GM12878 (cell line): ENCODE results near the gene MYT1. TPM values are rescaled to one million over a fixed set of nuclear protein-coding genes. Genes with fewer than 3 reads are reported as not detected.

Source experiments
- ATAC-seq: fragments of 200-7000 bp; cut with Tn5 transposase; 3 replicates; pipeline ENCODE4 v1.9.1; 2020; ENCODE audit warnings: mild to moderate bottlenecking, moderate library complexity
- BruUV-seq: library from RNA; stranded (reverse); fragments of 400-500 nt; replicated peaks from 2 replicates; lab custom pipeline; 2021; lab: Mats Ljungman, UMichigan
- CTCF ChIA-PET: fragments of 300-600 bp; sonication (Branson Sonifier 250); formaldehyde crosslinking; extraction: SDS; loops from one replicate; lab custom pipeline; 2021; ENCODE audit warnings: inconsistent platforms; lab: Yijun Ruan, JAX
- POLR2A ChIA-PET: fragments of 350-600 bp; formaldehyde crosslinking; extraction: SDS; loops from one replicate; lab custom pipeline; 2021; ENCODE audit warnings: inconsistent platforms; lab: Charles Lee
- RAD21 ChIA-PET: fragments of 300-600 bp; sonication (Branson Sonifier 250); formaldehyde crosslinking; loops from one replicate; lab custom pipeline; 2023; ENCODE audit warnings: antibody characterized with exemption; ENCODE audit not compliant: unreplicated experiment; lab: Charles Lee
- SMC1A ChIA-PET: fragments of 300-600 bp; sonication (Branson Sonifier 250); formaldehyde crosslinking; loops from one replicate; lab custom pipeline; 2023; ENCODE audit not compliant: unreplicated experiment, uncharacterized antibody; lab: Charles Lee
- DNase-seq: peaks from one replicate; pipeline ENCODE4 v3.0.0-alpha.2; 2011; ENCODE audit warnings: low read depth, low spot score
- FAIRE-seq: peaks from 3 replicates; lab custom pipeline; 2011; peaks lifted over from hg19 to GRCh38; lab: Jason Lieb, UNC
- H2AFZ ChIP-seq: 2 replicates; pipeline ENCODE4 v1.6.0; 2011; ENCODE audit warnings: low read depth, low read length, control low read depth; ENCODE audit not compliant: control insufficient read depth
- H3K27ac ChIP-seq: 2 replicates; pipeline ENCODE4 v1.5.1; 2011; ENCODE audit warnings: control low read depth; ENCODE audit not compliant: control insufficient read depth, insufficient read depth
- H3K27me3 ChIP-seq, 2 experiments: replicated peaks in 1 of 2; 2 replicates each; pipeline versions ENCODE4 v1.6.0 to v1.6.1; 2011; ENCODE audit warnings: low read length in 1 of 2; ENCODE audit not compliant: control insufficient read depth in 2 of 2, insufficient read depth in 2 of 2
- H3K36me3 ChIP-seq, 2 experiments: 2 replicates each; pipeline ENCODE4 v1.5.1; 2011; ENCODE audit warnings: low read length in 1 of 2; ENCODE audit not compliant: control insufficient read depth in 2 of 2, insufficient read depth in 2 of 2
- H3K4me1 ChIP-seq: 2 replicates; pipeline ENCODE4 v1.6.1; 2011; ENCODE audit warnings: mild to moderate bottlenecking, low read length, moderate library complexity, mixed read lengths; ENCODE audit not compliant: control insufficient read depth, insufficient read depth
- H3K4me2 ChIP-seq: 2 replicates; pipeline ENCODE4 v1.6.0; 2011; ENCODE audit warnings: control low read depth; ENCODE audit not compliant: control insufficient read depth, insufficient read depth
- H3K4me3 ChIP-seq: fragments of 200-600 bp; sonication (generic); 2 replicates; pipeline ENCODE4 v1.5.1; 2016
- H3K79me2 ChIP-seq: 2 replicates; pipeline ENCODE4 v1.6.0; 2011; ENCODE audit warnings: low read length; ENCODE audit not compliant: control insufficient read depth, insufficient read depth
- H3K9ac ChIP-seq: 2 replicates; pipeline ENCODE4 v1.8.0; 2011; ENCODE audit warnings: low read length, control low read depth, mixed read lengths; ENCODE audit not compliant: control insufficient read depth, insufficient read depth
- H3K9me3 ChIP-seq: replicated peaks from 3 replicates; pipeline ENCODE4 v1.5.1; 2011; ENCODE audit warnings: mild to moderate bottlenecking, low read length; ENCODE audit not compliant: control insufficient read depth, insufficient read depth
- H4K20me1 ChIP-seq: 2 replicates; pipeline ENCODE4 v1.6.0; 2011; ENCODE audit not compliant: control insufficient read depth, insufficient read depth
- CBFB ChIP-seq: IDR thresholded peaks from 2 replicates; pipeline ENCODE4 v1.6.1; 2016; ENCODE audit warnings: antibody characterized with exemption, low read depth
- EED ChIP-seq: sonication (generic); IDR thresholded peaks from 2 replicates; pipeline ENCODE4 v1.6.1; 2016; ENCODE audit warnings: antibody characterized with exemption, low read depth
- ETV6 ChIP-seq, 2 experiments: fragments of 450-650 bp in 1 of 2; IDR thresholded peaks in 1 of 2; conservative IDR thresholded peaks in 1 of 2; 2 replicates each; pipeline ENCODE4 v1.6.1; 2014; ENCODE audit warnings: antibody characterized with exemption in 1 of 2, borderline replicate concordance in 1 of 2, low read depth in 1 of 2, mild to moderate bottlenecking in 1 of 2, moderate library complexity in 1 of 2
- EZH2 ChIP-seq: IDR thresholded peaks from 2 replicates; pipeline ENCODE4 v1.6.1; 2012; ENCODE audit warnings: low read depth, mild to moderate bottlenecking, control low read depth, inconsistent platforms, low read length, borderline replicate concordance; ENCODE audit not compliant: control insufficient read depth
- FOXK2 ChIP-seq: fragments of 450-650 bp; IDR thresholded peaks from 2 replicates; pipeline ENCODE4 v1.6.1; 2017; ENCODE audit warnings: mild to moderate bottlenecking, moderate library complexity
- HDAC2 ChIP-seq: fragments of 200-600 bp; sonication (generic); IDR thresholded peaks from 2 replicates; pipeline ENCODE4 v1.6.1; 2017
- KLF5 ChIP-seq: fragments of 450-650 bp; IDR thresholded peaks from 2 replicates; pipeline ENCODE4 v1.6.1; 2014; ENCODE audit warnings: mild to moderate bottlenecking; ENCODE audit not compliant: partially characterized antibody
- MTA3 ChIP-seq: IDR thresholded peaks from 2 replicates; pipeline ENCODE4 v1.6.1; 2012; ENCODE audit warnings: low read length, inconsistent platforms, borderline replicate concordance
- MYB ChIP-seq: fragments of 150-350 bp; IDR thresholded peaks from 2 replicates; pipeline ENCODE4 v1.6.1; 2014; ENCODE audit warnings: mild to moderate bottlenecking, low read depth, low read length, borderline replicate concordance
- MYC ChIP-seq: IDR thresholded peaks from 2 replicates; pipeline ENCODE4 v1.6.1; 2011; ENCODE audit warnings: mild to moderate bottlenecking, low read length, moderate library complexity, inconsistent platforms; ENCODE audit not compliant: insufficient read depth, insufficient replicate concordance, insufficient read length, severe bottlenecking
- NR2F1 ChIP-seq: fragments of 450-650 bp; conservative IDR thresholded peaks from 2 replicates; pipeline ENCODE4 v1.6.1; 2017; ENCODE audit warnings: mild to moderate bottlenecking
- RELB ChIP-seq: fragments of 450-650 bp; IDR thresholded peaks from 2 replicates; pipeline ENCODE4 v1.6.1; 2017; ENCODE audit warnings: low read depth, mild to moderate bottlenecking, moderate library complexity
- SIX5 ChIP-seq: IDR thresholded peaks from 2 replicates; pipeline ENCODE4 v1.6.1; 2011; ENCODE audit warnings: mild to moderate bottlenecking, low read depth, low read length, moderate library complexity; ENCODE audit not compliant: severe bottlenecking
- SMAD1 ChIP-seq: fragments of 450-650 bp; IDR thresholded peaks from 2 replicates; pipeline ENCODE4 v1.6.1; 2018; ENCODE audit warnings: mild to moderate bottlenecking, low read depth; ENCODE audit not compliant: partially characterized antibody
- ZBED1 ChIP-seq: IDR thresholded peaks from 2 replicates; pipeline ENCODE4 v1.6.1; 2016; ENCODE audit warnings: borderline replicate concordance
- ZZZ3 ChIP-seq: IDR thresholded peaks from 2 replicates; pipeline ENCODE4 v1.6.1; 2011; ENCODE audit warnings: low read depth; ENCODE audit not compliant: control insufficient read depth, insufficient read length
- WGBS: methylation state at CpG from one replicate; pipeline ENCODE4 v1.1.6; 2016; ENCODE audit warnings: low lambda C conversion rate; ENCODE audit not compliant: insufficient replicate concordance, insufficient coverage; ENCODE audit errors: missing lambda C conversion rate; 5-methylcytosine and 5-hydroxymethylcytosine counted together
- in situ Hi-C: fragments of 300-500 bp; cut with MboI; formaldehyde crosslinking; loops from 9 replicates; pipeline ENCODE4 v1.14.3; 2018; ENCODE audit warnings: mixed read lengths
- intact Hi-C: fragments of 100-400 bp; cut with micrococcal nuclease; formaldehyde crosslinking; loops from one replicate; pipeline ENCODE4 v1.14.2; 2022; ENCODE audit not compliant: unreplicated experiment
- polyA plus RNA-seq, 11 experiments: library from polyadenylated mRNA; depleted of rRNA in 4 of 11; unstranded in 6 of 11; stranded (reverse) in 5 of 11; fragments of >200 nt; fragmentation: Nextera tagmentation in 4 of 11; fragmentation: Illumina TruSeq in 1 of 11; extraction: Ambion mirVana in 4 of 11; extraction: Trizol in 1 of 11; gene quantifications; 1 replicate in 1 of 11; 2 replicates in 10 of 11; pipeline versions ENCODE4 v1.2.1 to v1.2.3, GENCODE V29; 2011 to 2016; ENCODE audit warnings: inconsistent platforms in 2 of 11, missing spikeins in 2 of 11, low read depth in 1 of 11
- total RNA-seq, 4 experiments: library from RNA; depleted of rRNA in 3 of 4; stranded (reverse); fragments of >200 nt in 3 of 4; fragmentation: Illumina TruSeq in 1 of 4; extraction: Trizol in 1 of 4; gene quantifications; 2 replicates each; pipeline versions ENCODE4 v1.2.1 to v1.2.3, GENCODE V29; 2013 to 2021
- TF ChIP-seq, protein P1 (sequence below): IDR thresholded peaks from 2 replicates; pipeline ENCODE4 v1.6.1; 2011; ENCODE audit warnings: borderline replicate concordance, low read depth, mild to moderate bottlenecking, moderate library complexity, low read length; ENCODE audit not compliant: insufficient read depth, poor library complexity, severe bottlenecking
- TF ChIP-seq, protein P2 (sequence below): fragments of 450-650 bp; IDR thresholded peaks from 2 replicates; pipeline ENCODE4 v1.6.1; 2017; ENCODE audit warnings: antibody characterized with exemption, mild to moderate bottlenecking, moderate library complexity

MYT1 gene
- total and polyA plus RNA-seq, 10 of the 15 experiments (the other 5 are each of a cell fraction or from before 2014, with no cell fraction given), result 0.01 to 0.10 TPM; not detected in 8

DNA sequence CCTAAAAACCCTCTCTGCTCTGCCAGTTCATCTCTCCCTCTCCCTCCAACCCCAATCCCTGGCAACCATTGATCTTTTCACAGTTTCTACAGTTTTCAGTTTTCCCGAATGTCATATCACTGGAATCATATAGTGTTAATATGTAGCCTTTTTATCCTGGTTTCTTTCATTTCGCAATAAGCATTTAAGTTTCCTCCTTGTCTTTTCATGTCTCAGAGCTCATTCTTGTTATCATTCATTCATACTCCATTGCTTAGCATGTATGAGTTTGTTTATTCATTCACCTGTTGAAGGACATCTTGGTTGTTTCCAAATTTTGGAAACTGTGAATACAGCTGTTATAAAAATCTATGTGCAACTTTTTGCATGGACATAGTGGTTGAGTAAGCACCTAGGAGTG is 85.8 kb downstream of the MYT1 start:
- WGBS, result 61% methylated on average over 2 of the region's 2 CpGs
- H2AFZ ChIP-seq, result no peak overlapping the region
- no peaks in the 10 kb centered on the region for H3K79me2 ChIP-seq
- SMC1A ChIA-PET, result no interaction called here
- H3K27ac ChIP-seq, result no peak overlapping the region
- no TSS peak for BruUV-seq
- CTCF ChIA-PET, result no interaction called here
- H4K20me1 ChIP-seq, result no peaks in the 10 kb centered on the region
- no peak for ATAC-seq
- no peak for TF ChIP-seq SMAD1
- TF ChIP-seq CBFB, result no peak
- TF ChIP-seq MYC, result no peak
- TF ChIP-seq FOXK2, result no peak
- TF ChIP-seq, protein P1, sequence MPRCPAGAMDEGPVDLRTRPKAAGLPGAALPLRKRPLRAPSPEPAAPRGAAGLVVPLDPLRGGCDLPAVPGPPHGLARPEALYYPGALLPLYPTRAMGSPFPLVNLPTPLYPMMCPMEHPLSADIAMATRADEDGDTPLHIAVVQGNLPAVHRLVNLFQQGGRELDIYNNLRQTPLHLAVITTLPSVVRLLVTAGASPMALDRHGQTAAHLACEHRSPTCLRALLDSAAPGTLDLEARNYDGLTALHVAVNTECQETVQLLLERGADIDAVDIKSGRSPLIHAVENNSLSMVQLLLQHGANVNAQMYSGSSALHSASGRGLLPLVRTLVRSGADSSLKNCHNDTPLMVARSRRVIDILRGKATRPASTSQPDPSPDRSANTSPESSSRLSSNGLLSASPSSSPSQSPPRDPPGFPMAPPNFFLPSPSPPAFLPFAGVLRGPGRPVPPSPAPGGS, result no peak
- no peak for TF ChIP-seq SIX5
- no peak for TF ChIP-seq NR2F1
- no peak for TF ChIP-seq ZZZ3
- TF ChIP-seq, protein P2, sequence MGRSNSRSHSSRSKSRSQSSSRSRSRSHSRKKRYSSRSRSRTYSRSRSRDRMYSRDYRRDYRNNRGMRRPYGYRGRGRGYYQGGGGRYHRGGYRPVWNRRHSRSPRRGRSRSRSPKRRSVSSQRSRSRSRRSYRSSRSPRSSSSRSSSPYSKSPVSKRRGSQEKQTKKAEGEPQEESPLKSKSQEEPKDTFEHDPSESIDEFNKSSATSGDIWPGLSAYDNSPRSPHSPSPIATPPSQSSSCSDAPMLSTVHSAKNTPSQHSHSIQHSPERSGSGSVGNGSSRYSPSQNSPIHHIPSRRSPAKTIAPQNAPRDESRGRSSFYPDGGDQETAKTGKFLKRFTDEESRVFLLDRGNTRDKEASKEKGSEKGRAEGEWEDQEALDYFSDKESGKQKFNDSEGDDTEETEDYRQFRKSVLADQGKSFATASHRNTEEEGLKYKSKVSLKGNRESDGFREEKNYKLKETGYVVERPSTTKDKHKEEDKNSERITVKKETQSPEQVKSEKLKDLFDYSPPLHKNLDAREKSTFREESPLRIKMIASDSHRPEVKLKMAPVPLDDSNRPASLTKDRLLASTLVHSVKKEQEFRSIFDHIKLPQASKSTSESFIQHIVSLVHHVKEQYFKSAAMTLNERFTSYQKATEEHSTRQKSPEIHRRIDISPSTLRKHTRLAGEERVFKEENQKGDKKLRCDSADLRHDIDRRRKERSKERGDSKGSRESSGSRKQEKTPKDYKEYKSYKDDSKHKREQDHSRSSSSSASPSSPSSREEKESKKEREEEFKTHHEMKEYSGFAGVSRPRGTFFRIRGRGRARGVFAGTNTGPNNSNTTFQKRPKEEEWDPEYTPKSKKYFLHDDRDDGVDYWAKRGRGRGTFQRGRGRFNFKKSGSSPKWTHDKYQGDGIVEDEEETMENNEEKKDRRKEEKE, result no peak
- no peak for TF ChIP-seq ZBED1
- TF ChIP-seq HDAC2, result no peak
- no peak for TF ChIP-seq RELB
- TF ChIP-seq ETV6 (conservative IDR thresholded peaks at IDR 0.05 in 1 of 2, IDR thresholded peaks at IDR 0.05 in 1 of 2; ENCODE audit: borderline replicate concordance in 1 of 2, low read depth in 1 of 2), result no peak
- TF ChIP-seq EZH2, result no peak
- TF ChIP-seq MTA3, result no peak
- no peak for TF ChIP-seq EED
- no peak for TF ChIP-seq KLF5
- TF ChIP-seq MYB, result no peak
- no peak overlapping the region for H3K9ac ChIP-seq
- H3K9me3 ChIP-seq, result no peaks in the 10 kb centered on the region
- H3K36me3 ChIP-seq, result no peaks in the 10 kb centered on the region
- in situ Hi-C loops, result no loop called here
- no peak for DNase-seq
- intact Hi-C loops, result no loop called here
- POLR2A ChIA-PET, result no interaction called here
- peaks cover 0 to 5% of the 10 kb centered on the region in 2 experiments; a peak in 1 of 4 replicates for H3K27me3 ChIP-seq
- no peak overlapping the region for H3K4me3 ChIP-seq
- peaks cover 11% of the 10 kb centered on the region for H3K4me1 ChIP-seq
- RAD21 ChIA-PET, result no interaction called here
- FAIRE-seq, result no peak
- no peak overlapping the region for H3K4me2 ChIP-seq
